ENCODE measurements around the gene GOLGA6L10. TPM values are rescaled to one million over a fixed set of nuclear protein-coding genes. Genes with fewer than 3 reads are reported as not detected.

GOLGA6L10 gene
- total RNA-seq, 1 donor from 2014 or later: 0.30 TPM

DNA sequence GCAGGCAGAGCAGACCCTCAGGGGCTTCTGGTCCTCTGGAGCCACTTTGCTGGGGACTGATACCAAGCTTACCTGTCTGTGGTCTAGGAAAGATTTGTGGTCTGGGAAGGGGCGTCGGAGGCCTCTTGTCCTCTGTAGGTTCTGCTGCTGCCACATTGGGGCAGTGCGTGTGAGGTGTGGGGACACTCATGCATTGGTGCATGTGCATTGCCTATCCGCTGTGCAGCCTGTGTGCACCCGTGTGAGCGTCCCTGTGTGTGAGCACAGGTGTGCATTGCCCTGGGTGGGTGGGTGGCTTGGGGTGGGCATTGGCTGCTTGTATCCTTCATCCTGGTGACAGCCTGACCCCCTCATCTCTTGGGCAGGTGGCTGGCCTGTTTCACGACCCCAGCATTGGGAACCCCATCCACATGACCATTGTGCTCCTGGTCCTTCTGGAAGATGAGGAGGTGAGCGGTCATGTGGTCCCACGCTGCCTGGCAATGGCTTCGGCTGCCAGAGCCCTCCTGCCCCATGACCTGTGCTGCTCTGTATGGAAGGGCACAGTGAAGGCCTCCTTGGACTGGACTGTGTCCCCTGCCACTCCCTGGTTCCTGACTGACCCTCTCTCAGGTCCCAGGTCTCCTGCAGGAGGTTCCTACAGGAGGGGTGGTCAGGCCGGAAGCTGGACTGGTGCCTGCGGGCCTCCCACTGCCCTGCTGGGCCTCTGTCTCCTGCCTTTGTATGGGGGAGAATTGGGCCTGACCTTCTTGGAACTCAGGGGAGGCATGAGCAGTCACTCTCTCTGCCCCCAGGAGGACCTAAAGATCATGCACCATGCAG is 45.1 kb downstream of the GOLGA6L10 start:
- Histone ChIP-seq H3K4me3 (ENCODE audit: insufficient read depth, low read depth, low read length) (no peak overlapping the region), H3K36me3 (ENCODE audit: insufficient read depth, low read length) (no peaks in the 10 kb centered on the region), H3K79me2 (ENCODE audit: insufficient read depth, low read length) (no peaks in the 10 kb centered on the region), H3K4me1 (ENCODE audit: insufficient read depth, low read length) (no peaks in the 10 kb centered on the region), H3K9me3 (ENCODE audit: insufficient read depth, low read depth, low read length) (no peaks in the 10 kb centered on the region), H2AFZ (ENCODE audit: low read depth, low read length) (no peak overlapping the region), H3K4me2 (ENCODE audit: low read length) (no peak overlapping the region), H3K27me3 (ENCODE audit: insufficient read depth, low read length) (no peaks in the 10 kb centered on the region), H3K27ac (ENCODE audit: low read depth, low read length) (no peak overlapping the region), H3K9ac (ENCODE audit: low read length) (no peak overlapping the region), H4K20me1 (ENCODE audit: insufficient read depth, low read length) (no peaks in the 10 kb centered on the region)
- Mint-ChIP-seq H3K27ac (ENCODE audit: unreplicated experiment) (no peak overlapping the region), H3K9me3 (ENCODE audit: unreplicated experiment) (no peaks in the 10 kb centered on the region), H3K27me3 (ENCODE audit: low read depth, unreplicated experiment) (peaks cover 24% of the 10 kb centered on the region), H3K36me3 (ENCODE audit: low read depth, unreplicated experiment) (no peaks in the 10 kb centered on the region), H3K4me1 (ENCODE audit: low read depth, unreplicated experiment) (peaks cover 7% of the 10 kb centered on the region), H3K4me3 (ENCODE audit: unreplicated experiment) (no peak overlapping the region)
- FAIRE-seq (no peak), DNase-seq (ENCODE audit: low read depth) (no peak)
- TF ChIP-seq, protein P1, sequence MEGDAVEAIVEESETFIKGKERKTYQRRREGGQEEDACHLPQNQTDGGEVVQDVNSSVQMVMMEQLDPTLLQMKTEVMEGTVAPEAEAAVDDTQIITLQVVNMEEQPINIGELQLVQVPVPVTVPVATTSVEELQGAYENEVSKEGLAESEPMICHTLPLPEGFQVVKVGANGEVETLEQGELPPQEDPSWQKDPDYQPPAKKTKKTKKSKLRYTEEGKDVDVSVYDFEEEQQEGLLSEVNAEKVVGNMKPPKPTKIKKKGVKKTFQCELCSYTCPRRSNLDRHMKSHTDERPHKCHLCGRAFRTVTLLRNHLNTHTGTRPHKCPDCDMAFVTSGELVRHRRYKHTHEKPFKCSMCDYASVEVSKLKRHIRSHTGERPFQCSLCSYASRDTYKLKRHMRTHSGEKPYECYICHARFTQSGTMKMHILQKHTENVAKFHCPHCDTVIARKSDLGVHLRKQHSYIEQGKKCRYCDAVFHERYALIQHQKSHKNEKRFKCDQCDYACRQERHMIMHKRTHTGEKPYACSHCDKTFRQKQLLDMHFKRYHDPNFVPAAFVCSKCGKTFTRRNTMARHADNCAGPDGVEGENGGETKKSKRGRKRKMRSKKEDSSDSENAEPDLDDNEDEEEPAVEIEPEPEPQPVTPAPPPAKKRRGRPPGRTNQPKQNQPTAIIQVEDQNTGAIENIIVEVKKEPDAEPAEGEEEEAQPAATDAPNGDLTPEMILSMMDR (IDR thresholded peaks at IDR 0.05; ENCODE audit: insufficient read depth, low read depth, low read length): no peak
- TF ChIP-seq EZH2 (IDR thresholded peaks at IDR 0.05; ENCODE audit: insufficient read depth, low read length): no peak

DNA sequence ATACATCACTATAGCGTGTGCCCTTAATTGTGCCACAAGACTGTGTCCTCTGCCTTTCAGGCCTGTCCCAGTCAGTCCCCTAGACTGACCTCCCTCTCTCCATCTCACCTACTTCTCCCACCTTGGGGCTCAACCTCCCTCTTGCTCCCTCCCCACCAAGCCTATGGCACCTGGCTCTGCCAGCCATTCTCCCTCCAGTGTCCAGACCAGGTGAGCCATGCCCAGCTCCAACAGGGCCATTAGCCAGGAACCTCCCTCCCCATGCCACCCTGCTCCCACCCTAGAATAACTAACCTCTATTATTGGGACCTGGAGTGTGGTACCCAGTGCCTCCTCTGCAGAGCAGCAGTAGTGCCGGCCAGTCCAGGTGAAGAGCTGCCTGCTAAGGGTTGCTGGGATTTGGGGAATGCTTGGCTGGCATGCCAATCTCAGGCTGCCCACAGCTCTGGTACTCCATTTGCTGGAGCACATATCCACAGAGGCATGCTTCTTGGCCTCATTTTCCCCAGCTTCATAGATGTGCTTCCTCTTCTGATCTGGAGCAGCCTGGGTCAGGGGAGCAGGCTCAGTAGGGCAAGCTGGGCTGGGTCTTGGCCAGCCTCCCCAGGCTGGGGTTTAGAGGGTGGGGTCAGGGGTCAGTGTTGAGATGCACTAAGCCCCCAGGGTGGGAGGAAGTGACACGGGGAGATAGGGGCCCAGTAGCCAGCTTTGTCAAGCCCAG is 47.8 kb downstream of the GOLGA6L10 start:
- Histone ChIP-seq H3K4me2 (ENCODE audit: low read length) (no peak overlapping the region), H3K4me1 (ENCODE audit: insufficient read depth, low read length) (no peaks in the 10 kb centered on the region), H3K9me3 (ENCODE audit: insufficient read depth, low read depth, low read length) (no peaks in the 10 kb centered on the region), H4K20me1 (ENCODE audit: insufficient read depth, low read length) (no peaks in the 10 kb centered on the region), H3K79me2 (ENCODE audit: insufficient read depth, low read length) (no peaks in the 10 kb centered on the region), H3K27ac (ENCODE audit: low read depth, low read length) (no peak overlapping the region), H3K4me3 (ENCODE audit: insufficient read depth, low read depth, low read length) (no peak overlapping the region), H3K27me3 (ENCODE audit: insufficient read depth, low read length) (no peaks in the 10 kb centered on the region), H3K9ac (ENCODE audit: low read length) (no peak overlapping the region), H3K36me3 (ENCODE audit: insufficient read depth, low read length) (no peaks in the 10 kb centered on the region), H2AFZ (ENCODE audit: low read depth, low read length) (no peak overlapping the region)
- Mint-ChIP-seq H3K27ac (ENCODE audit: unreplicated experiment) (no peak overlapping the region), H3K4me3 (ENCODE audit: unreplicated experiment) (no peak overlapping the region), H3K27me3 (ENCODE audit: low read depth, unreplicated experiment) (peaks cover 28% of the 10 kb centered on the region), H3K9me3 (ENCODE audit: unreplicated experiment) (no peaks in the 10 kb centered on the region), H3K4me1 (ENCODE audit: low read depth, unreplicated experiment) (peaks cover 7% of the 10 kb centered on the region), H3K36me3 (ENCODE audit: low read depth, unreplicated experiment) (no peaks in the 10 kb centered on the region)
- FAIRE-seq: no peak
- no peak for DNase-seq (ENCODE audit: low read depth)
- TF ChIP-seq, protein P1 (IDR thresholded peaks at IDR 0.05; ENCODE audit: insufficient read depth, low read depth, low read length): no peak
- TF ChIP-seq EZH2 (IDR thresholded peaks at IDR 0.05; ENCODE audit: insufficient read depth, low read length): no peak

Data from astrocyte (in vitro differentiated cells and primary cell).